SK-N-SH (cell line): Measurements from ENCODE around the gene GREM2. TPM values are rescaled to one million over a fixed set of nuclear protein-coding genes. Genes with fewer than 3 reads are reported as not detected.

Source experiments
- CTCF ChIA-PET: fragments of 300-600, 350-600 bp; formaldehyde crosslinking; extraction: SDS; loops from one replicate; lab custom pipeline; 2021; lab: Yijun Ruan, JAX
- POLR2A ChIA-PET: fragments of 350-600 bp; sonication (Branson Sonifier 250); formaldehyde crosslinking; extraction: SDS; loops from one replicate; lab custom pipeline; 2020; ENCODE audit warnings: antibody characterized with exemption, inconsistent platforms; lab: Yijun Ruan, JAX
- DNase-seq: peaks from one replicate; pipeline ENCODE4 v3.0.0; 2012
- H2AFZ ChIP-seq: fragments of 200-600 bp; sonication (generic); 2 replicates; pipeline ENCODE4 v1.8.1; 2016; ENCODE audit warnings: antibody characterized with exemption, mild to moderate bottlenecking, low read depth
- H3F3A ChIP-seq: fragments of 200-600 bp; sonication (generic); replicated peaks from 2 replicates; pipeline ENCODE3; 2016; ENCODE audit warnings: antibody characterized with exemption, mild to moderate bottlenecking; ENCODE audit not compliant: insufficient read depth
- H3K27ac ChIP-seq, 2 experiments: fragments of 200-500 bp in 1 of 2; fragments of 200-600 bp in 1 of 2; sonication (Bioruptor generic) in 1 of 2; sonication (generic), shearing (Covaris generic) in 1 of 2; 2 replicates each; pipeline versions ENCODE4 v1.5.1 to v1.6.1; 2014 to 2016; ENCODE audit warnings: low read depth in 2 of 2, inconsistent platforms in 1 of 2, low read length in 1 of 2, mild to moderate bottlenecking in 1 of 2, mixed read lengths in 1 of 2
- H3K27me3 ChIP-seq: fragments of 200-600 bp; sonication (generic), shearing (Covaris generic); 2 replicates; pipeline ENCODE4 v1.6.1; 2016; ENCODE audit warnings: mixed run types; ENCODE audit not compliant: insufficient read depth
- H3K36me3 ChIP-seq, 2 experiments: fragments of 200-500 bp in 1 of 2; fragments of 200-600 bp in 1 of 2; sonication (Bioruptor generic) in 1 of 2; sonication (generic) in 1 of 2; replicated peaks in 1 of 2; 2 replicates each; pipeline versions ENCODE3 to v1.5.1; 2014 to 2016; ENCODE audit warnings: low read length in 1 of 2, mild to moderate bottlenecking in 1 of 2; ENCODE audit not compliant: insufficient read depth in 2 of 2, control insufficient read depth in 1 of 2
- H3K4me1 ChIP-seq, 2 experiments: fragments of 200-500 bp in 1 of 2; fragments of 200-600 bp in 1 of 2; sonication (Bioruptor generic) in 1 of 2; sonication (generic), shearing (Covaris generic) in 1 of 2; 2 replicates each; pipeline versions ENCODE4 v1.5.1 to v1.6.1; 2014 to 2016; ENCODE audit warnings: low read depth in 1 of 2, low read length in 1 of 2, mixed run types in 1 of 2; ENCODE audit not compliant: insufficient read depth in 2 of 2, control insufficient read depth in 1 of 2
- H3K4me2 ChIP-seq: fragments of 200-600 bp; sonication (generic), shearing (Covaris generic); 2 replicates; pipeline ENCODE4 v1.6.1; 2017; ENCODE audit warnings: mixed run types
- H3K4me3 ChIP-seq, 2 experiments: fragments of 200-500 bp in 1 of 2; fragments of 200-600 bp in 1 of 2; sonication (Bioruptor generic) in 1 of 2; sonication (generic), shearing (Covaris generic) in 1 of 2; 2 replicates each; pipeline versions ENCODE4 v1.5.1 to v1.8.1; 2014 to 2016; ENCODE audit warnings: low read depth in 2 of 2, inconsistent platforms in 1 of 2, low read length in 1 of 2, mild to moderate bottlenecking in 1 of 2, mixed read lengths in 1 of 2, moderate library complexity in 1 of 2
- H3K79me2 ChIP-seq: fragments of 200-600 bp; sonication (generic); 2 replicates; pipeline ENCODE4 v1.8.1; 2017; ENCODE audit warnings: mild to moderate bottlenecking; ENCODE audit not compliant: insufficient read depth
- H3K9ac ChIP-seq: fragments of 200-600 bp; sonication (generic); 2 replicates; pipeline ENCODE4 v1.6.1; 2017; ENCODE audit warnings: mixed run types
- H3K9me2 ChIP-seq: fragments of 200-600 bp; sonication (generic); 2 replicates; pipeline ENCODE4 v1.6.1; 2017; ENCODE audit warnings: mixed run types
- H3K9me3 ChIP-seq: fragments of 200-600 bp; sonication (generic); 2 replicates; pipeline ENCODE4 v1.6.1; 2017; ENCODE audit warnings: mixed run types, mild to moderate bottlenecking, moderate library complexity
- H4K20me1 ChIP-seq: fragments of 200-600 bp; sonication (generic); 2 replicates; pipeline ENCODE4 v1.6.1; 2017; ENCODE audit warnings: mild to moderate bottlenecking, mixed run types; ENCODE audit not compliant: insufficient read depth
- CHD2 ChIP-seq: fragments of 150-350 bp; IDR thresholded peaks from 2 replicates; pipeline ENCODE4 v1.6.1; 2018; ENCODE audit warnings: low read length; ENCODE audit not compliant: partially characterized antibody
- CTCF ChIP-seq: fragments of 200-600 bp; sonication (generic); IDR thresholded peaks from 2 replicates; pipeline ENCODE4 v1.6.1; 2017; ENCODE audit warnings: antibody characterized with exemption, mild to moderate bottlenecking, moderate library complexity
- EP300 ChIP-seq, 2 experiments: IDR thresholded peaks; 2 replicates each; pipeline versions ENCODE4 v1.4.0 to v1.6.1; 2012; ENCODE audit warnings: borderline replicate concordance in 1 of 2, low read depth in 1 of 2, low read length in 1 of 2
- EZH2phosphoT487 ChIP-seq: fragments of 200-600 bp; sonication (generic); IDR thresholded peaks from 2 replicates; pipeline ENCODE4 v1.6.1; 2017; ENCODE audit warnings: low read depth, mixed run types, mild to moderate bottlenecking, antibody characterized with exemption, moderate library complexity, borderline replicate concordance
- FOXM1 ChIP-seq: IDR thresholded peaks from 2 replicates; pipeline ENCODE4 v1.4.0; 2012; ENCODE audit warnings: low read depth, mild to moderate bottlenecking
- IRF3 ChIP-seq: fragments of 150-350 bp; IDR thresholded peaks from 2 replicates; pipeline ENCODE4 v1.6.1; 2016; ENCODE audit warnings: mild to moderate bottlenecking, low read depth, low read length
- MAX ChIP-seq: IDR thresholded peaks from 2 replicates; pipeline ENCODE4 v1.4.0; 2012; ENCODE audit warnings: low read depth
- MEF2A ChIP-seq: IDR thresholded peaks from 2 replicates; pipeline ENCODE4 v1.4.0; 2012; ENCODE audit warnings: low read depth, borderline replicate concordance
- MXI1 ChIP-seq: IDR thresholded peaks from 2 replicates; pipeline ENCODE4 v1.6.1; 2012; ENCODE audit warnings: mild to moderate bottlenecking, low read depth, low read length, improper control_type of control experiment
- NRF1 ChIP-seq: IDR thresholded peaks from 2 replicates; pipeline ENCODE4 v1.6.1; 2012; ENCODE audit warnings: low read depth, mild to moderate bottlenecking, low read length
- POLR2AphosphoS5 ChIP-seq: IDR thresholded peaks from 2 replicates; pipeline ENCODE4 v1.6.1; 2012; ENCODE audit warnings: low read depth, low read length
- REST ChIP-seq: IDR thresholded peaks from 2 replicates; pipeline ENCODE4 v1.6.1; 2012; ENCODE audit warnings: mild to moderate bottlenecking, low read depth, low read length, moderate library complexity
- TCF12 ChIP-seq: IDR thresholded peaks from 2 replicates; pipeline ENCODE4 v1.4.0; 2012
- TEAD4 ChIP-seq: IDR thresholded peaks from 2 replicates; pipeline ENCODE4 v1.4.0; 2012; ENCODE audit warnings: mild to moderate bottlenecking, borderline replicate concordance; ENCODE audit not compliant: insufficient read depth
- USF1 ChIP-seq: IDR thresholded peaks from 2 replicates; pipeline ENCODE4 v1.4.0; 2012; ENCODE audit warnings: low read depth, borderline replicate concordance
- YY1 ChIP-seq: IDR thresholded peaks from 2 replicates; pipeline ENCODE4 v1.4.0; 2012; ENCODE audit warnings: low read depth, mild to moderate bottlenecking
- ZBTB33 ChIP-seq: IDR thresholded peaks from 2 replicates; pipeline ENCODE4 v1.4.0; 2012; ENCODE audit warnings: low read depth, borderline replicate concordance
- WGBS: methylation state at CpG from one replicate; pipeline ENCODE4 v1.1.6; 2017; ENCODE audit warnings: low lambda C conversion rate; 5-methylcytosine and 5-hydroxymethylcytosine counted together
- polyA plus RNA-seq, 3 experiments: library from polyadenylated mRNA; depleted of rRNA; stranded (reverse); fragments of >200 nt; gene quantifications; 2 replicates each; pipeline ENCODE4 v1.2.3, GENCODE V29; 2012

GREM2 gene
- polyA plus RNA-seq, 1 of the 3 experiments (the other 2 are of a cell fraction), result 0.94 TPM

GRCh38 chr1:240462766-240463395 lies 149.1 kb downstream of the GREM2 start:
- no peaks in the 10 kb centered on the region for H4K20me1 ChIP-seq
- H3K4me2 ChIP-seq, result no peak overlapping the region
- peaks cover 21 to 29% of the 10 kb centered on the region in 2 experiments; a peak in 2 of 4 replicates for H3K4me1 ChIP-seq
- H3K9me3 ChIP-seq, result no peaks in the 10 kb centered on the region
- DNase-seq, result no peak
- H3F3A ChIP-seq, result peaks cover 18% of the 10 kb centered on the region
- H3K9me2 ChIP-seq, result no peaks in the 10 kb centered on the region
- TF ChIP-seq YY1 (no peak), EZH2phosphoT487 (no peak), USF1 (no peak), MAX (no peak), MEF2A (no peak), IRF3 (no peak), CHD2 (no peak), MXI1 (no peak), TCF12 (no peak), CTCF (no peak), TEAD4 (no peak), POLR2AphosphoS5 (no peak), FOXM1 (no peak), EP300 (IDR thresholded peaks at IDR 0.05; ENCODE audit: borderline replicate concordance in 1 of 2, low read depth in 1 of 2, low read length in 1 of 2) (no peak), NRF1 (no peak), ZBTB33 (no peak), REST (no peak)
- CTCF ChIA-PET, result interaction anchor here (0.7 kb wide), 1 partner anchor 120 kb away, joined by 3 read pairs; no protein-coding TSS in a partner anchor
- WGBS, result 89% methylated on average over 7 of the region's 7 CpGs
- no peak overlapping the region for H3K4me3 ChIP-seq
- peaks cover 0 to 9% of the 10 kb centered on the region in 2 experiments for H3K36me3 ChIP-seq
- POLR2A ChIA-PET, result interaction anchor here (0.6 kb wide), 1 partner anchor 267 kb away, joined by 3 read pairs; no protein-coding TSS in a partner anchor
- no peak overlapping the region for H2AFZ ChIP-seq
- H3K27ac ChIP-seq, result 0 out of 4 replicates have a peak overlapping the region, but pooled peaks have one; percentile 14 to 19
- no peaks in the 10 kb centered on the region for H3K27me3 ChIP-seq
- peaks cover 5% of the 10 kb centered on the region; the same call in 1 of the 2 replicates for H3K79me2 ChIP-seq
- no peak overlapping the region for H3K9ac ChIP-seq
